GM18909 (cell line): ENCODE measurements around the gene OR6Q1.

ENCODE experiments used
- ATAC-seq: cut with Tn5 transposase; IDR thresholded peaks from one replicate; pipeline ENCODE4 v1.9.1; 2021; ENCODE audit warnings: mild to moderate bottlenecking; ENCODE audit not compliant: unreplicated experiment, poor library complexity

The OR6Q1 gene

GRCh38 chr11:58057481-58057880, 26.7 kb downstream of the OR6Q1 start:
- no peak for ATAC-seq

GRCh38 chr11:58058276-58059006, 27.7 kb downstream of the OR6Q1 start:
- ATAC-seq, result no peak

GRCh38 chr11:58059007-58059350, 28.2 kb downstream of the OR6Q1 start:
- no peak for ATAC-seq

GRCh38 chr11:58060535-58060934, 29.8 kb downstream of the OR6Q1 start:
- no peak for ATAC-seq

- ATAC-seq, result no peak
Measured at GRCh38 chr11:58060939-58061672, 30.4 kb downstream of the OR6Q1 start.

- no peak for ATAC-seq
Measured at GRCh38 chr11:58061813-58062212, 31.1 kb downstream of the OR6Q1 start.

- no peak for ATAC-seq
Measured at GRCh38 chr11:58067685-58068084, 36.9 kb downstream of the OR6Q1 start.

- ATAC-seq, result no peak
Measured at GRCh38 chr11:58068655-58069054, 37.9 kb downstream of the OR6Q1 start.

- ATAC-seq, result no peak
Measured at GRCh38 chr11:58070585-58070984, 39.8 kb downstream of the OR6Q1 start.

- ATAC-seq, result no peak
Measured at GRCh38 chr11:58075781-58076180, 45.0 kb downstream of the OR6Q1 start.
